NB4 (cell line): Measurements from ENCODE around the gene CDKAL1.

Experiments used
- MYC ChIP-seq: IDR thresholded peaks from 2 replicates; pipeline ENCODE4 v1.6.1; 2011; ENCODE audit warnings: low read depth, low read length
- POLR2A ChIP-seq: IDR thresholded peaks from 2 replicates; pipeline ENCODE4 v1.6.1; 2011; ENCODE audit warnings: mild to moderate bottlenecking; ENCODE audit not compliant: insufficient read length; ENCODE audit errors: extremely low read depth
- TF ChIP-seq, protein P1 (sequence below): IDR thresholded peaks from one replicate; pipeline ENCODE4 v1.5.1; 2012; ENCODE audit warnings: low read depth, low read length
- TF ChIP-seq, protein P2 (sequence below): IDR thresholded peaks from 2 replicates; pipeline ENCODE4 v1.6.1; 2011; ENCODE audit warnings: low read depth, low read length

DNA sequence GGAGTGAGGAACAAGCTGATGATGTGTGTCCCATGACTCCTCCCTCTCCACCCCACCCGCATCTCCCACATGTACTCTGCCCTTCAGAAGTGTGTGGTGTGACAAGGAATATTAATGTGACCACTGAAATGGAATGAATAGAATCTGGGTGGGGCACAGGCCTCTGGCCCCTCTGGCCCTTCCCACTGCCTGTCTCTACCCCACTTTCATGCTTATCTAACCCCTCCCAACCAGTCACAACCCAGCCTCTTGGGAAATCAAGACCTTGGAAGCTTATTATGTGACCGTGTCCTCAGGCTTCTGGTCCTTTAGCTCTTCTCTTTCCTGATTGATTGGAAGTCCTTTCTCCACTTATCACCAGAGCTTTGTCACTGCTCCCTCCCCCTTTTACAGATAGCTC lies 747.1 kb downstream of the CDKAL1 start:
- no peak for TF ChIP-seq POLR2A
- TF ChIP-seq, protein P1, sequence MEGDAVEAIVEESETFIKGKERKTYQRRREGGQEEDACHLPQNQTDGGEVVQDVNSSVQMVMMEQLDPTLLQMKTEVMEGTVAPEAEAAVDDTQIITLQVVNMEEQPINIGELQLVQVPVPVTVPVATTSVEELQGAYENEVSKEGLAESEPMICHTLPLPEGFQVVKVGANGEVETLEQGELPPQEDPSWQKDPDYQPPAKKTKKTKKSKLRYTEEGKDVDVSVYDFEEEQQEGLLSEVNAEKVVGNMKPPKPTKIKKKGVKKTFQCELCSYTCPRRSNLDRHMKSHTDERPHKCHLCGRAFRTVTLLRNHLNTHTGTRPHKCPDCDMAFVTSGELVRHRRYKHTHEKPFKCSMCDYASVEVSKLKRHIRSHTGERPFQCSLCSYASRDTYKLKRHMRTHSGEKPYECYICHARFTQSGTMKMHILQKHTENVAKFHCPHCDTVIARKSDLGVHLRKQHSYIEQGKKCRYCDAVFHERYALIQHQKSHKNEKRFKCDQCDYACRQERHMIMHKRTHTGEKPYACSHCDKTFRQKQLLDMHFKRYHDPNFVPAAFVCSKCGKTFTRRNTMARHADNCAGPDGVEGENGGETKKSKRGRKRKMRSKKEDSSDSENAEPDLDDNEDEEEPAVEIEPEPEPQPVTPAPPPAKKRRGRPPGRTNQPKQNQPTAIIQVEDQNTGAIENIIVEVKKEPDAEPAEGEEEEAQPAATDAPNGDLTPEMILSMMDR: no peak
- no peak for TF ChIP-seq MYC
- TF ChIP-seq, protein P2, sequence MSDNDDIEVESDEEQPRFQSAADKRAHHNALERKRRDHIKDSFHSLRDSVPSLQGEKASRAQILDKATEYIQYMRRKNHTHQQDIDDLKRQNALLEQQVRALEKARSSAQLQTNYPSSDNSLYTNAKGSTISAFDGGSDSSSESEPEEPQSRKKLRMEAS: no peak
